HG03575 (cell line): ENCODE data around the gene NOL4L.

ENCODE experiments used
- ATAC-seq: cut with Tn5 transposase; IDR thresholded peaks from one replicate; pipeline ENCODE4 v1.9.1; 2021; ENCODE audit not compliant: unreplicated experiment, insufficient number of reproducible peaks, low FRiP score; ENCODE audit errors: extremely low read depth

NOL4L gene

DNA sequence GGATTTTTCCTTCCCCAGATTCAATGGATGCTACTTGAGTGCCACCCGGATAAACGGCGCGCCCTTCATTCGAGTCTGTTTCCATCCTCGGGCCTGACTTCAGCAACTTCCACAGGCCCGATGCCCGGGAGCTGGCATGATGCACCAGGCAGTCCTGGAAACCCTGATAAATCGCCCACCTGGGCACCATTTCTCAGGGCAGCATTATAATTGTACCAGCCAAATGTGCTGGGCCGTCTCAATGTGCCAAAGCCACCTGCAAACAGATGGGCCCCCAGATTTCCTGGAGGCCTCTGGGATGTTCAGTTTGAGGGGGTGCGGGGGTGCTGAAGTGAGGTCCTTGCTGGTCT is 65.8 kb downstream of the NOL4L start:
- ATAC-seq: no peak

DNA sequence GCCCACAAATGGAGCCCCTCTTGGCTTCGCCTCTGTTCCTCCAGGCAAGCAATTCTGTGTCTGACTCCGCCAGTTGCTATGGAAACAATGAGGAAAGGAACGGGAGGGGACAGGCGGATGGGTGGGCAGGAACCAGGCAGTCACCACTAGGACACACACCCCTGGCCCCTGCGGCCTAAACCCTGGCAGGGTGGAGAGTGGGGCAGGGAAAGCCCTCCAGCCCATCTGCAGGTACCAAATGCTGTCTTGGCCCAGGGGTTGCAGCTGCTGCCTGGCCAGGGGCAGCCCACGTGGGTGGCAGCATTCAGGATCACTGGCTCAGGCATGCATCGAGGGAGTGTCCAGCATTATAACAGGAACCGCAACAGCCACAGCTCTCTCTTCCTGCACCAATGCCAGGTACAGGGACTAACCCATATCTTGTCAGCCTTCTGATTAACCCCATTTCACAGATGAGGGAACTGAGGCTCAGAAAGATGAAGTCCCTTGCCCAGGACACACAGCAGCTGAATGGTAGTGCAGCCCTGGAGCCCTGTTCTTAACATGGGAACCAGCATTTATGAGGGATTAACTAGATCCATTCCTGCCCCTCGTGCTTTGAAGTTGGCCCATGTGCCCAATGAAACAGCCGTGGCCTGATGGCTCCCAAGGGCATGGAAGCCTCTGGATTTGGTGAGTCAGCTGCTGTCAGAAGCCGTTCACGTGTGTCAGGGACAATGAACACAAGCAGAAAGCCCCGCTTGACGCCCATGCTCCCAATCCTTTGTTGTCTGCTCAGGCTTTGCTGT is 66.3 kb downstream of the NOL4L start:
- no peak for ATAC-seq

DNA sequence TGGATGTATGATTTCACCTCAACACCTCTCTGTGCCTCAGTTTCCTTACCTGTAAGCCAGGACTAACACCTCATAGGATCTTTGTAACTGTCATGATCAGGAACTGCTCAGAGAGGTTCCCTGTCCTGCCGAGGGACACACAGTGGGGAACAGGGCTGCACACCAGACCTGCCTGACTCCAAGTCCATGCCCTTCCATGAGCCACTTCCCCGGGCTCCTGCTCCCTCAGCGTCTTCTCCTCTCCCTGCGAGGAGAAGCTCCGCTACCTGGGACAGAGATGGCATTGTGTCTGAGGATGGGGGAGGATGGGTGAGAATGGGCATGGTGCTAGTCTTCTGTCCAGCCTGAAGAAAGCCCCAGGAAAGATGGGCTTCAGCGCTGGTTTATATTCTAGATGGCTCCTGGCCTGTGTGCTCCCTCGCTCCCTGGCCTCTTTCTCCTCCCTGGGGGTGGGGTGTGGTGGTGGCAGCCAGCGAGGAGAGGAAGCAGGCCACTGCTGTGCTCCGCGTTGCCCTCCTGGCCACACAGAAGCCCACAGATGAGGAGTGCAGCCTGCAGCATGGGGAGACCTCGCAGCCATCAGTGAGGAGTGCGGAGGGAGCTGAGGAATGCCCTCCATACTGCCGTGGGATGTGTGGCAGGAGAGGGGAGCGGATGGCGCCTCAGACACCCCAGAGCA is 67.1 kb downstream of the NOL4L start:
- no peak for ATAC-seq

DNA sequence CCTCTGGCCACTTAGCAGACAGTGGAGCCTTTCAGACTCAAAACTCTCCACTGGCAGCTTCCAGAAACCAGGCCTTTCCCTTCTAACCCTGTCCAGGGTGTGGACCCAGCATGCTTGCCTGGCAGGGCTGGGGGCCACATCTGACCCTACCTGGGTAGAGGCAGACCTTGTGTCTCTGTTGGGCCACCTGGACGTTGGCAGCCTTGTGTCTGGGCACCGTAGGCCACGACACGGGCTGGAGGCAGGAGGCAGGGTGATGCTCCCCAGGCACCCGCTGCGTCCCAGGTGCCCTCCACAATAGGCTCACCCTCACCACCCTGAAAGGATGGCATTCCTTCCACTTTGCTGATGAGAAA is 67.6 kb downstream of the NOL4L start:
- ATAC-seq: no peak

DNA sequence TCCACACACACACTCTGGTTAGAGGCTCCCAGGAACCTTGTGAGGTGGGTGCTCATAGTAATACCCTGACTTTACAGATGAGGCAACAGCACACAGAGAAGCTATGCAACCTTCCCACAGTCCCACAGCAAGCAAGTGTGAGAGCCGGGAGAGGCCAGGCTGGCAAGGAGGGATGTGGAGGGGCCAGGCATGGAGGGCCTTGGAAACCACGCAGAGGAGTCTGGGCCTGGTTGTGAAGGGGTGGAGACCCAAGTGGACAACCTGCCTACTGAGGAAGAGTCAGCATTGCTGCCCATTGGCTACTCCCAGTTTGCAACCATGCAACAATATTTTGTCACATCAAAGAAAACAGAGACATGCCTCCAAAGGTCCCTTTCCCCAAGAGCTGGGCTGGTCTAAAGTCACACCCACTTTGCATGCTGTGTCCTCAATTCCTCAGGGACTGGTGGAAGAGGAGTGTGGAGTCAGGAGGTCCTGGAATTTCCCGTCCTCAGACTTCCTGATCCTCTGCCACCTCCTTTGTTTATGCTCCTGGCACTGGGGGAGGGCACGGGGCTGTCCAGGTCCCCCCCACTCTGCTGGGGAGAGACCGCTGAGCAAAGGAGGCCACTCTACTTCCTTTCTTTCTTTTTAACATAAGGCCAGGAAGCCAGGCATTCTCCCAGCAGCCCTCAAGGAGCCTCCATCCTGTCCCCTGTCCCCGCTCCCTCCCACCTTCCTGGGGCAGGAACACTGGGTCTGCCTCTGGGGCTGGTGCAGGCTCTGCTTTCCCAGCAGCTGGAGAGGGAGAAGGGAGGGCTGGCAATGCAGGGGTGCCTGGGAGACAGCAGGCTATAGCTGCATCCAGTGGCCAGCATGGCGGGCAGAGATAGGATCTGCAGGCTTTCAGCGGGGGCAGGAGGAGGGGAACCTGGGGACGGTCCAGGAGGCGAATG is 68.3 kb downstream of the NOL4L start:
- no peak for ATAC-seq

DNA sequence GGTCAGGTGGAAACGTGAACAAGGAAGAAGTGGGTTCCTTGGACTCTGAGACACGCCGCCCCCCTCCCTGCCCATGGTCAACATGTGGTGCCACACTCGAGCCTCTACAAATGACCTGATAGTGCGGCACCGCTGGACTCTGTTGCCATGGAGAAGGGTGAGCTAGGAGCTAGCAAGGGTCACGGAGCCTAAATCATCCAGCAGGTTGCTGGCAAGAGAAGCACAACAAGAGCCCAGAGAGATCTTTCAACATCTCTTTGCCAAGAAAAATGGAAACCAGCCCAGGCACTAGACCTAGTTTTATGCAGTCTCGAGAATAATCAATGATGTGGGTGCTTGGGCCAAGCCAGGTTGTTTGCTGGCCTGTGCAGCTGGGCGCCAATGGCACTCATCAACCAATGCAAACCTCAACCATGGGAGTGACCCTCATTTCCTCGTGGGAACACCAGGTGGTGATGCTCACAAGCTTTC is 69.5 kb downstream of the NOL4L start:
- ATAC-seq: no peak

DNA sequence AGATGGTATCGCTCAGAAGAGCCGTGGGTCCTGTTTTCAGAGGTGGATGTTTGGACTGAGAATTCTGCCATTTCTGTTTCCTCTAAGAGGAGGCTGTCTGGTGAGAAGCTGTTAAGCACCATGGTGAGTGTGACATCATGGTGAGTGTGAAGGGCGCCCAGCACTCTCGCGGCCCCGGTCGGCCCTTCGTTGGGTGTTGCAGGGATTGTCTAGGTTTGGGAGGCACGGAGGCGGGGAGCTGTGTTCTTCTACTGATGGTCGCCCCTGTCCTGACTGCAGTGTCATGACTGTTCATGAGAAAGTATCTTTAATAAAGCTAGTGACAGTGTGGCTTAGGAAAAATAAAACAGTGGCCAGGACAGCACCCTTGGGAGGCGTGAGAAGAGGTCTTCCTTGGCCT is 70.4 kb downstream of the NOL4L start:
- no peak for ATAC-seq

DNA sequence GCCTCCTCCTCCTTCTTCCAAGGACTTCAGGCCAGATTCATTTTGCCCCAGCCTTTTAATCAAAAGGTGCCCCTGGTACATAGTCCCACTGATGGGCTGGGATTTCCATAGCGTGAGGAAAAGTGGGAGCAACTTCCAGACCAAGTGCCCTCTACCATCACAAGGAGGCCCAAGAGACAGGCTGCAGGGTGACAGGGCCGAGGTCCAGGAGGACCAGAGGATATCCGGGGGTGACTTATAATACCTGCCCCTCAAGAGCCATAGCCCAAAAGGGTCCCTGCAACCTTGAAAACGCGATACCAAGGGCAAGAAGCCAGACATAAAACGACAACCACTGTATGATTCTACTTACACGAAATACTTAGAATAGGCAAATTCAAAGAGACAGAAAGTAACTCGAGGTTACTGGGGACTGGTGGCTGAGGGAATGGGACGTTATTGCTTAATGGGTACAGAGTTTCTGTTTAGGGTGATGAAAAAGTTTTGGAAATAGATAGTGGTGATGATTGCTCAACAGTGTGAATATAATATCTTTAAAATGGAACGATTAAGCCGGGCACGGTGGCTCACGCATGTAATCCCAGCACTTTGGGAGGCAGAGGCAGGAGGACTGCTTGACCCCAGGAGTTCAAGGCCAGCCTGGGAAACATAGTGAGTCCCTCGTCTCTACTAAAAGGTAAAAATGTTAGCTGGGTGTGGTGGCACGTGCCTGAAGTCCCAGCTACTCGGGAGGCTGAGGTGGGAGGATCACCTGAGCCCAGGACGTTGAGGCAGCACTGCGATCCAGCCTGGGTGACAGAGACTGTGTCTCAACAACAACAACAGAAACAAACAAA is 71.9 kb downstream of the NOL4L start:
- ATAC-seq: no peak

DNA sequence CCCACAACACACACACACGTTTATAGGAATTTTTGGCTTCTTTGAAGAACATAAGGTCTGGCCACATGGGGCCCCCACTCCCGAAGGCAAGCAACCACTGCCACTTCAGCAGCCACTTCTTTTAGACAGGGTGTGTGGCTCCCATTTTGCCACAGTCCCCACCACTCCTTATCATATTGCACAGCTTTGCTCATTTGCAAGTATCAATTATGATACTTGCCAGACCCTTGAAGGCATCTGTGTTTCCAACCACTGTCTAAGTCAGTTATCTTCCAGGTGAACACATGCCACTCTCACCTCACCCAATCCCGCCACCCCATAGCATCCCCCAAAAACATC is 73.1 kb downstream of the NOL4L start:
- no peak for ATAC-seq

DNA sequence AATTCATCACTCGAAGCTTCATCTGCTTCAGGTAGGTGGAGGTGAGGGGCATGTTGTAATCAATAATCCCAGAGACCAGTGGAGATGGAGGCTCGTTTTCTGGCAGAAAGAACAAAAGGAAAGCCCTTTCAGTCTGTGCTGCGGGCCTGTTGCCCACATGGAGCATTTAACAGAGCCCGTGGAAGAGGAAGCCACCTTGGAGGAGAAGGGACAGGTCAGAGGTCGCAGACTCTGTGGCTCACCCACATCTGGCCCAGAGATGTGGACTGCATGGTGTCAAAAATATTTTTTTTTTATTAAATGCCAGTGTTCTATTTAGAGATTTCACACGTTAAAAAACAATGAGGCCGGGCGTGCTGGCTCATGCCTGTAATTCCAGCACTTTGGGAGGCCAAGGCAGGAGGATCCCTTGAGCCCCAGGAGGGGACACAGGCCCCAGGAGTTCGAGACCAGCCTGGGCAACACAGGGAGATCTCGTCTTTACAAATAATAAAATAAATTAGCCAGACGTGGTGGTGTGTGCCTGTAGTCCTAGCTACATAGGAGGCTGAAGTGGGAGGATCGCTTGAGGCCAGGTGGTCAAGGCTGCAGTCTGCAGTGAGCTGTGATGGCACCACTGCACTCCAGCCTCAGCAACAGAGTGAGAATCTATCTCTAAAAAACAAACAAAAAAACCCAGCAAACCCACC is 73.6 kb downstream of the NOL4L start:
- ATAC-seq: no peak

DNA sequence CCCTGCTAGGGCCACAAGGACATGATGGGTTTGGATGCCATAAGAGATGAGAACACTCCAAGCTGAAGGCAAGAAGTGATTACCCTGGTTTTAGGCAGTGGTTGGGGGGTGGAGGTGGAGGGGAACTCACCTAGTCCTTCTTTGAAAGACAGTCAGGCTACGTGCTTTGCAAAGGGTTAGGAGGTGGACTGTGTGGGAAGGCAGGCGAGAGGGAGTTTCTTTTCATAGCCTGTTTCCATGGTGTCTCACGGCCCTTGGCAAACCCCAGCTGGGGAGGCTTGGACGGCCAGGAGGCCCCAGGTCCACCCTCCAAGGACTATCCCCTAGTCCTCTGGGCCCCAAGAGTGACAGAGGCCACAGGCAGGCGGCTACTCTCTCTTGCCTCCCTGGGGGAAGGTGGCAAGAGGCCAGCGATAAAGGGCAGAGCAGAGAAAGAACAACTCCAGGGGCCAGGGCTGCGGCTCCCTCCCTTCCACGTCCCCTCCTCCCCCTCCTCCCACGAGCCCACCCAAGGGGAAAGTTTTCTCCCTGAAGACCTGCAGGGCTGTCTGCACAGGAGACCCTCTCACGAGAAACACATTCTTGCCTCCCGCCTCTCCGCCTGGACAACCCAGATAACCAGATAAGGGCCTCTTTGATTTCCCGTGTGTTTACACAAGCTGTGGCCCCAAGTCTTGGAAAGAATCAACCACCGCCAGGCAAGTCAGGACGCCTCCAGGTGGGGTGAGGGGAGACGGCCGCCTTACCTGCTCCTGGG is 74.4 kb downstream of the NOL4L start:
- no peak for ATAC-seq

DNA sequence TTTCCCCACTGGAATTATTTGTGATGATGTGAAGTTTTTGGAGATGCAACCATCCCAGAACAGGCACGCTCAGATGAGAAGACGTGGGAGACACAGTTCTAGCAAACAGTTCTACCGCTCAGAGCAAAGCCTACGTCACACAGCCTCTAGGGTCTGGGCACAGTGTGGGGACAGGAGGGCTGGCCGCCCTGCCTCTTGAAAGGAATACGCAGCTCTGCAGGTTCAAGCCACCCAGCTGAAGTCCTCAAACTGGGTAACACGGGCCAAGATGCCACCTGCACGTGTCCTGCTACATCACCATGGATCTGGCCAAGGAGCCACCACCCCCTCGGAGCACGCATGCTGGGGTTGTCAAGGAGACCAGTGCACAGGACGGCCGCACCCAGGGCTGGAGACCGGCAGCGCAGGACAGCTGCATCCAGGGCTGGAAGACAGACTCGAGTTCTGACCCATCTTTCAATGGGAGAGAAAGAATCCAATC is 75.0 kb downstream of the NOL4L start:
- no peak for ATAC-seq

DNA sequence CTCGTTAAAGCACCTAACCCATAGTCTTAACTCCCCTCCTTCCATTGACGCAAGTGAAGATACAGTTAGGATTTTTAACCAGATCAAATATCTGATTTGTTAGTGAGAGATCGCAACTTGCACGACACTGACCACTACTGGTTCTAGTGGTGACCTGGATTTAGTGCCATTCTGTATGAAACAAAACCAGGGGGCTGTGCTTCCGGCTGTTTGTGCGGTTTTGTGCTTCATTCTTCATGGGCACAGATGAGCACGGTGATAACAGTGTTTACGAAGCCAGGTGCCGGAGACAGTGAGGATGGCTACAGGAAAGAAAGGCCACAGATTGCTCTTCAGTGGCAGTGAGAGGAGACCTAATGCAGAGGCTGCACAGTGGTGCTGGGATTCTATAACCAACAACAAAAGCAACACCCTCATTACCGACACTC is 75.5 kb downstream of the NOL4L start:
- ATAC-seq: no peak

DNA sequence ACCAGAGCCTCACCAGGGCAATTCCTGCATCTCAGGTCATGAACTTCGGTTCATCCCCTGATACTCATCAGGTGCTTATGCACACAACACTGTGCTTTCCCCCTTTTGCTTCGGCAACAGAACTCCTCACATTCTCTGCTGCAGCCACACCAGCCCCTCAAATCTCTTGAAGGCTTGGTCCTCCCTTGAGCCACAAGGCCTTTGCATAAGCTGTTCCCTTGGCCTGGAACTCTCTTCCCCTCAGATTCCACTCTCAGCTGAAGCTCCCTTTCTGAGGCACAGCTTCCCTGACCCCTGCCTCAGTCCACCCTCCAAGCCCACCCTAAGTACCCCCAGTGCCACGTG is 76.4 kb downstream of the NOL4L start:
- ATAC-seq: no peak

DNA sequence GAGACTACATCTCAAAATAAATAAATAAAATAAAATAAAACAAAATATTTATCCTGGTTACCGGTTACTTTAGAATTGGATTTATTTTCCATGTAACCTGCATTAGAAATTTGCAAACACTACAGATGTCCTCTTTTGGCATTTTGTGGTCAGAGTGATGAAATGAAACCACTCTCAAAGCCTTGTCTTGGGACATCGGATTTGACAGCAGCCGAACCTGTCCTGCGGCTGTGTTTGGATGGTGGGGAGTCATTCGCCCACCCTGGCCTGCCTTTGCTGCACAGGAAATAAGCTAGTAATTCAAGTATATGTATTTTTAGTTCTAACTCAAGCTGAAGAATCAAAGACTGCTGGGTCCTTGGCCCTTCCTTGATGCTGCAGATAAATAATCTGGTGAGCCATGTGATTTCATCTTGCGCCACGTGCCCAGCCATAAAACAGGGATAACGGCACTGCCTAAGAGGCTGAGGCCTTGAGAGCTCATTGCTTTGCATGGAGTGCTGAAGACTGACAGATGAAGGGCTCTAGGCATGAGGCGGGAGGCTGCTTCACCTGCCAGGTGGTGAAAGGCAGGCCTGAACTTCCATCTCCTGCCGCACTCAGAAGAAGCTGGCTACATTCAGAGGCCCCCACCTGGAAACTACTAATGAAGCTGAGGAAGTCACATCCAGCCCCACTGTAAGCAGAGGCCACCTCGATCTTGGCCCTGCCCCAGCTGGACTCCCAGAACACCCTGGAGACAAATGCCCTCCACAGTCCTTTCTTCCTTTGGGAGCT is 76.9 kb downstream of the NOL4L start:
- no peak for ATAC-seq

DNA sequence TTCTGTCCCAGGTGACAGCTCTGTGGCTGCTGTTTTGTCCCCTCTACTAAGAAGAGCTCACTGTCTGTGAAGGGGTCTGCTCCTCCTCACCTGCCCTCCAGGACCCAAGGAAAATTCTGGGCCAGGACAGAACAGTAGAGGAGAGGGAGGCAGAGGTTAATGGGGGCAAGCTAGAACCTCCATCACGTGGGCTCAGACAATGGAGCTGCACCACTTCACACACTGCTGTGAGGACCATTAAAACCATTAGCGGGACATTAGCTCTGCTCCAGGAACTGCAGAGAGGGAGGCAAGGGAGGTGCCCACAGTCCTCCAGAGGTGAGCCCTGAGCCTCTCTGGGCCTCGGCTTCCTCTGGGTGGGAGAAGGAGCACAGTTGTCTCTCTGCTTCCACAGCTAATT is 78.4 kb downstream of the NOL4L start:
- no peak for ATAC-seq
